Measurements from ENCODE around the gene LRRC74B. TPM values are rescaled to one million over a fixed set of nuclear protein-coding genes. Genes with fewer than 3 reads are reported as not detected.

The LRRC74B gene
- polyA plus RNA-seq, 1 of the 3 experiments (the other 2 are of a cell fraction): 0.03 TPM

DNA sequence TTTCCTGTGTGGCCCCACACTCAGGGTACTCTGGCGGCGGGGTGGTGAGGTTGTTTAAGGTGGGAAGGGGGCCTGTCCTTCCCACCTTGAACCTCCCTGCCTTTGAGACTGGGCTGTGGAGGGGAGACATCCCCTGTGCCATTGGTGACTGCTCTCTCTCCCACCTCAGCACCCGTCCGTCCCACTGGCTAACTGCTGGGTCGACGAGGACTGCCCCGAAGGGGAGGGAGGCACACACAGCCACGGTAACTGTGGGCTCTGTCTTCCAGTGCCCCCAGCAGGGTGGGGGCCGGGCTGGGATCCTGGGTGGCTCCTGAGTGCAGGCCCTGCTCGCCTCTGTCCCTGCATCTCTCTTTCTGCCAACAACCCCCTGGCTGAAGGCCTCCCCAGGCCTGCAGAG, 23.2 kb upstream of the LRRC74B start:
- no peak for TF ChIP-seq NRF1 (IDR thresholded peaks at IDR 0.05; ENCODE audit: low read depth, low read length)
- TF ChIP-seq RCOR1 (IDR thresholded peaks at IDR 0.05; ENCODE audit: low read length): no peak
- TF ChIP-seq, protein P1, sequence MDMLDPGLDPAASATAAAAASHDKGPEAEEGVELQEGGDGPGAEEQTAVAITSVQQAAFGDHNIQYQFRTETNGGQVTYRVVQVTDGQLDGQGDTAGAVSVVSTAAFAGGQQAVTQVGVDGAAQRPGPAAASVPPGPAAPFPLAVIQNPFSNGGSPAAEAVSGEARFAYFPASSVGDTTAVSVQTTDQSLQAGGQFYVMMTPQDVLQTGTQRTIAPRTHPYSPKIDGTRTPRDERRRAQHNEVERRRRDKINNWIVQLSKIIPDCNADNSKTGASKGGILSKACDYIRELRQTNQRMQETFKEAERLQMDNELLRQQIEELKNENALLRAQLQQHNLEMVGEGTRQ (IDR thresholded peaks at IDR 0.05; ENCODE audit: borderline replicate concordance, low read depth, low read length): no peak
- no peak for TF ChIP-seq SMC3 (IDR thresholded peaks at IDR 0.05; ENCODE audit: low read depth, low read length)
- WGBS (ENCODE audit: low lambda C conversion rate): 84% methylated on average over 7 of the region's 10 CpGs
- H3K4me2 ChIP-seq: no peak overlapping the region
- H3K9ac ChIP-seq: no peak overlapping the region
- no peaks in the 10 kb centered on the region for H3K79me2 ChIP-seq (ENCODE audit: insufficient read depth)
- H3K4me1 ChIP-seq (ENCODE audit: control insufficient read depth in 1 of 2, insufficient read depth in 2 of 2, low read depth in 1 of 2, low read length in 1 of 2): peaks cover 0 to 23% of the 10 kb centered on the region in 2 experiments; a peak in 1 of 4 replicates
- H3F3A ChIP-seq (replicated peaks; ENCODE audit: insufficient read depth): no peaks in the 10 kb centered on the region
- H3K36me3 ChIP-seq (replicated peaks in 1 of 2; ENCODE audit: control insufficient read depth in 1 of 2, insufficient read depth in 2 of 2, low read length in 1 of 2): no peaks in the 10 kb centered on the region
- no peak overlapping the region for H3K27ac ChIP-seq (ENCODE audit: low read depth in 2 of 2, low read length in 1 of 2)
- H2AFZ ChIP-seq (ENCODE audit: low read depth): no peak overlapping the region
- ChIA-PET POLR2A (no interaction called here), CTCF (interaction anchor here (0.6 kb wide), 1 partner anchor 23 kb away, joined by 4 read pairs; no protein-coding TSS in a partner anchor)
- DNase-seq: no peak
- no peaks in the 10 kb centered on the region for H4K20me1 ChIP-seq (ENCODE audit: insufficient read depth)
- H3K9me2 ChIP-seq: no peaks in the 10 kb centered on the region
- H3K27me3 ChIP-seq (ENCODE audit: insufficient read depth): no peaks in the 10 kb centered on the region
- H3K4me3 ChIP-seq (ENCODE audit: low read depth in 2 of 2, low read length in 1 of 2): no peak overlapping the region
- no peaks in the 10 kb centered on the region for H3K9me3 ChIP-seq

DNA sequence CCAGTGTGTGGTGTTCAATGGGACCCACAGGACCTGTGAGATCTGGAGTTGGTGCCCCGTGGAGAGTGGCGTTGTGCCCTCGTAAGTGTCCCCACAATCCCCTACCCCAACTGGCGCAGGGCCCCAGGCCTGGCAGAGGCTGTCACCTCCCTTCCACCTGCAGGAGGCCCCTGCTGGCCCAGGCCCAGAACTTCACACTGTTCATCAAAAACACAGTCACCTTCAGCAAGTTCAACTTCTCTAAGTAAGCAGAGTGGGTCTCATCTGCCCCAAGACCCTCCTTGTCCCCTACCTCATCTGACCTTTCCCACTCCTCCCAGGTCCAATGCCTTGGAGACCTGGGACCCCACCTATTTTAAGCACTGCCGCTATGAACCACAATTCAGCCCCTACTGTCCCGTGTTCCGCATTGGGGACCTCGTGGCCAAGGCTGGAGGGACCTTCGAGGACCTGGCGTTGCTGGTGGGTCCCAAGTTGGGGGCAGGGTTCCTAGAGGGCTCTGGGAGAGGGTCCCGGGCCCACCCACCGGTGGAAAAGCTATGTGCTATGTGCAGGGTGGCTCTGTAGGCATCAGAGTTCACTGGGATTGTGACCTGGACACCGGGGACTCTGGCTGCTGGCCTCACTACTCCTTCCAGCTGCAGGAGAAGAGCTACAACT, 22.7 kb upstream of the LRRC74B start:
- H2AFZ ChIP-seq (ENCODE audit: low read depth): no peak overlapping the region
- H3K9me2 ChIP-seq: no peaks in the 10 kb centered on the region
- no peak for TF ChIP-seq EZH2phosphoT487 (IDR thresholded peaks at IDR 0.05; ENCODE audit: borderline replicate concordance, low read depth)
- TF ChIP-seq FOSL2 (IDR thresholded peaks at IDR 0.05; ENCODE audit: borderline replicate concordance, low read depth): no peak
- TF ChIP-seq, protein P2, sequence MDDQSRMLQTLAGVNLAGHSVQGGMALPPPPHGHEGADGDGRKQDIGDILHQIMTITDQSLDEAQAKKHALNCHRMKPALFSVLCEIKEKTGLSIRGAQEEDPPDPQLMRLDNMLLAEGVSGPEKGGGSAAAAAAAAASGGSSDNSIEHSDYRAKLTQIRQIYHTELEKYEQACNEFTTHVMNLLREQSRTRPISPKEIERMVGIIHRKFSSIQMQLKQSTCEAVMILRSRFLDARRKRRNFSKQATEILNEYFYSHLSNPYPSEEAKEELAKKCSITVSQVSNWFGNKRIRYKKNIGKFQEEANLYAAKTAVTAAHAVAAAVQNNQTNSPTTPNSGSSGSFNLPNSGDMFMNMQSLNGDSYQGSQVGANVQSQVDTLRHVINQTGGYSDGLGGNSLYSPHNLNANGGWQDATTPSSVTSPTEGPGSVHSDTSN (IDR thresholded peaks at IDR 0.05): no peak
- no peak for TF ChIP-seq MXI1 (IDR thresholded peaks at IDR 0.05; ENCODE audit: low read depth, low read length)
- no peak for TF ChIP-seq POLR2AphosphoS5 (IDR thresholded peaks at IDR 0.05; ENCODE audit: low read depth, low read length)
- TF ChIP-seq EP300 (IDR thresholded peaks at IDR 0.05; ENCODE audit: borderline replicate concordance in 1 of 2, low read depth in 1 of 2, low read length in 1 of 2): no peak
- no peak for TF ChIP-seq RCOR1 (IDR thresholded peaks at IDR 0.05; ENCODE audit: low read length)
- no peak for TF ChIP-seq YY1 (IDR thresholded peaks at IDR 0.05; ENCODE audit: low read depth)
- TF ChIP-seq ELF1 (IDR thresholded peaks at IDR 0.05): no peak
- no peaks in the 10 kb centered on the region for H4K20me1 ChIP-seq (ENCODE audit: insufficient read depth)
- POLR2A ChIA-PET: no interaction called here
- no peak overlapping the region; a peak in 1 of 4 replicates for H3K27ac ChIP-seq (ENCODE audit: low read depth in 2 of 2, low read length in 1 of 2)
- DNase-seq: no peak
- H3K27me3 ChIP-seq (ENCODE audit: insufficient read depth): no peaks in the 10 kb centered on the region
- H3F3A ChIP-seq (replicated peaks; ENCODE audit: insufficient read depth): no peaks in the 10 kb centered on the region
- no peaks in the 10 kb centered on the region for H3K9me3 ChIP-seq
- H3K79me2 ChIP-seq (ENCODE audit: insufficient read depth): no peaks in the 10 kb centered on the region
- H3K36me3 ChIP-seq (replicated peaks in 1 of 2; ENCODE audit: control insufficient read depth in 1 of 2, insufficient read depth in 2 of 2, low read length in 1 of 2): no peaks in the 10 kb centered on the region
- H3K4me3 ChIP-seq (ENCODE audit: low read depth in 2 of 2, low read length in 1 of 2): no peak overlapping the region
- CTCF ChIA-PET: no interaction called here
- H3K9ac ChIP-seq: no peak overlapping the region
- H3K4me2 ChIP-seq: no peak overlapping the region
- 74% methylated on average over 11 of the region's 13 CpGs for WGBS (ENCODE audit: low lambda C conversion rate)
- peaks cover 0 to 28% of the 10 kb centered on the region in 2 experiments; a peak in 1 of 4 replicates for H3K4me1 ChIP-seq (ENCODE audit: control insufficient read depth in 1 of 2, insufficient read depth in 2 of 2, low read depth in 1 of 2, low read length in 1 of 2)

Data from SK-N-SH (cell line).